ENCODE data around the gene ALDH3B1.

- TF ChIP-seq, protein P1, sequence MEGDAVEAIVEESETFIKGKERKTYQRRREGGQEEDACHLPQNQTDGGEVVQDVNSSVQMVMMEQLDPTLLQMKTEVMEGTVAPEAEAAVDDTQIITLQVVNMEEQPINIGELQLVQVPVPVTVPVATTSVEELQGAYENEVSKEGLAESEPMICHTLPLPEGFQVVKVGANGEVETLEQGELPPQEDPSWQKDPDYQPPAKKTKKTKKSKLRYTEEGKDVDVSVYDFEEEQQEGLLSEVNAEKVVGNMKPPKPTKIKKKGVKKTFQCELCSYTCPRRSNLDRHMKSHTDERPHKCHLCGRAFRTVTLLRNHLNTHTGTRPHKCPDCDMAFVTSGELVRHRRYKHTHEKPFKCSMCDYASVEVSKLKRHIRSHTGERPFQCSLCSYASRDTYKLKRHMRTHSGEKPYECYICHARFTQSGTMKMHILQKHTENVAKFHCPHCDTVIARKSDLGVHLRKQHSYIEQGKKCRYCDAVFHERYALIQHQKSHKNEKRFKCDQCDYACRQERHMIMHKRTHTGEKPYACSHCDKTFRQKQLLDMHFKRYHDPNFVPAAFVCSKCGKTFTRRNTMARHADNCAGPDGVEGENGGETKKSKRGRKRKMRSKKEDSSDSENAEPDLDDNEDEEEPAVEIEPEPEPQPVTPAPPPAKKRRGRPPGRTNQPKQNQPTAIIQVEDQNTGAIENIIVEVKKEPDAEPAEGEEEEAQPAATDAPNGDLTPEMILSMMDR (IDR thresholded peaks at IDR 0.05; ENCODE audit: low read depth, low read length) = no peak
- no peak for TF ChIP-seq POLR2A (IDR thresholded peaks at IDR 0.05; ENCODE audit: extremely low read depth, insufficient read length)
- TF ChIP-seq MAX (IDR thresholded peaks at IDR 0.05; ENCODE audit: low read depth, low read length) = no peak
Observed at GRCh38 chr11:68057807-68058206, 47.7 kb downstream of the ALDH3B1 start.
